LoVo (cell line): ENCODE data around the gene TECTB.
A peak's percentile ranks its signal among the peaks of the same experiment; 100 is the strongest.

ENCODE experiments used
- DNase-seq: peaks from one replicate; pipeline ENCODE4 v3.0.0-alpha.2; 2016; ENCODE audit warnings: low spot score

Gene TECTB

DNA sequence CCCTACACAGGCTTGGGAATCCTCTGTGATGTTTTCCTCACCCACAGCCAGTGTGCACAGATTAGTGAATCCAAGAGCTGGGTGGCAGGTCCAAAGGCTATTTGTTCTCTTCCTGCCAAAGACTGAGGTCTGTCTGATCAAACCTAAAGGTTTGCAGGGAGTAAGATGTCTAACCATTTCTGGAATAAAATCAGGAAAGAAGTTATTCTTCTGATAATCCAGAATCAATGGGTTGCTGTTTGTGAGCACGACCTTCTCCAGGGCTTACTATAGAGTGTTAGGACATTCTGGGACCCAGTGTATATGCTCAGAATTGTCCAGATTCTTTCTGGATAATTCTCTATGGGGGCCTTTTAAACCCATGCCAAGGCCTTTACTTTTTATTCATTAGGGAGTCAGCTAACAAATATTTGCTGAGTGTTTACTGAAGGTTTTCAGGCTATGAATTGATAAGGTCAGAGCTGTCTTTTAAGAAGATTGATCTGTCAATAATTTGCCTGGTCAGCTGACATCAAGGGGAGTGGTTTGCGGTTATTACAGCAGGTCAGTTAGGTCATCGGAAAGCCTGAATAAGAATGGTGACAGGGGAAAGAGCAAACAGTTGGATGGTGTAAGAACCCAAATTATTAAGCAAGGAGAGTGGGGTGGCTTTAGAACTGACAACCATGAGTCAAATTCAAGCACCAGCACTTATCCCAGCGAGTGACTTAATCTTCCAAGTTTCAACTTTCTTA is 7.5 kb upstream of the TECTB start:
- no peak for DNase-seq

DNA sequence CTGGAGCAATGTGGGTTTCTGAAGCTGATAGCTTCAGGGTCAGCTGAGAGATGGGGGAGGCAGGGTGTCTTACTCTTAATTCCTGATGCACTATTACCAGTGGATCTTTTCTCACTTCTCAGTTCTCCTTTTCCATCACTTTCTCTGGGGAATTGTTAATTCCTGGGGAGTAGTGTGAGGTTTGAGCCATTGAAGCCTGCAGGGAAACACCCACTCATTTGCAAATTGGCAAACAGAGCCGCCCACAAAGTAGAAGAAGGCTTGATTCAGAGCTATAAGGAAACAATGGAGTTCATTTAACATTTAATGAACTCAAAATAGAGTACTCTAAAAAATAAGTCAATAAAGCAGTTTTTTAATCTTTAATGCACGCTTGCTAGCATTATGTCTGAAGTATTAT is 4.3 kb upstream of the TECTB start:
- DNase-seq = no peak

DNA sequence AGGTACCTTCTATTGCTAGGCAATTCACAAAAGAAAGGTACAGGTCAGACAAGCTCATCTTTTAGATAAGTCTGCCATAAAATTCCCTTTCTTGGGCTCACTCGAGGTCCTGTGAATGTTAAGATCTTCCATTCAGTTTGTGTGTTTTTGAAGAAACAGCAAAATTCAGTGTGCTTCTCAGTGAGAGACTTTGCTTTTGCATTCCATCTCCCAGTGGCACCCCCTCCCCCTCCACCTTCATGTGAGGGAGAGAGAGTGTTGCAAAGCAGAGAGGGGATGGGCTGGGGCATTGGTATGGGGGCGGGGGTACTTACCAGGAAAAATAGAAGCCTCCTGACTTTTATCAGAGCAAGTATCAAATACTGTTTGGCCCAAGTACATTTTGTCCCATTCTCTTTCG is 3.8 kb upstream of the TECTB start:
- DNase-seq = no peak

DNA sequence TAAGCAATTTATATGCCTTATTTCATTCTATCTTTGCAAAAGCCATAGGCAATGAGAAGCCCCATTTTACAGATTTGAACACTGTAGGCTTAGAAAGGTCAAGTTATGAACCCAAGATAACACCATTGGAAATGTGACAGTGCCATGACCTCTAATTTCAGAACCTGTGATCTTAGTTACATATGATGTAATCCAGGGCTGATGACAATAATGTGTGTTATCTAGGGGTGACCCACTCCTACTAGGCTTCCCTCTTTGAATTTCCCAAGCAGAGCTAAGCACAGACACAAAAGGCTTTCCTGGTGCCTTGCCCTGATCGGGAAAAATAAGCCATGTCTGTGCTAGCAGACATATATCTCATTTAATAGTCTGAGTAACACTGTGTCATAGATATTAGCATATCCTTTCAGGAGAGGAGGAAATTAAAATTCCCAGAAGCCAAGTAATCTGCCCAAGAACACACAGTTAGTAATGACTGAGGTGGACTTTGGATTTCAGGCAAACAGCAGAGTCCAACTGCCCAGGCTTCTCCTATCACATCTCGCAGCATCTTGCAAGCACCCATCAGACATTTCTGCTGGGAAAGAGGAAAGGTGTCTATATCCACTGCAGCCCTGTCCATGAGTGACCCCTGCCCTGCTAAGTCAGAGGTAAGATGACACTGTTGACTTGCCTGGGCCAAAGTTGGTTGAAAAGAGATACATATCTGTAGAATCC is 2.8 kb upstream of the TECTB start:
- DNase-seq = no peak

DNA sequence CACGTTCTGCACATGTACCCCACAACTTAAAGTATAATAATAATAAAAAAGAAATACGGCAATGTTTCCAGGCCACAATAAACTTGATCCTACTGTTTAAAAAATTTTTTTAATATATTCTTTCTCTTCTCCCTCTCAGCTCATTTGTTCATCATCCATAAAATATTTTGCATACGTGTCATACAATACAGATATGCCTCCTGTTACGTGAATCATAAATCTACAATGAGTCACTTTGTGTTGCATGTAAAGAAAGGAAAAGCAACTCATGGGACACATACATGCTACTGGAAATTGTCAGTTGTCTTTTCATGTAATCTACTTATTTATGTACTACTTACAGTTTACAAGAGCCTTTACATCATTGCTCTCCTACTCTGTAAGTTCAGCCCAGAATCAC is 1.1 kb upstream of the TECTB start:
- no peak for DNase-seq

DNA sequence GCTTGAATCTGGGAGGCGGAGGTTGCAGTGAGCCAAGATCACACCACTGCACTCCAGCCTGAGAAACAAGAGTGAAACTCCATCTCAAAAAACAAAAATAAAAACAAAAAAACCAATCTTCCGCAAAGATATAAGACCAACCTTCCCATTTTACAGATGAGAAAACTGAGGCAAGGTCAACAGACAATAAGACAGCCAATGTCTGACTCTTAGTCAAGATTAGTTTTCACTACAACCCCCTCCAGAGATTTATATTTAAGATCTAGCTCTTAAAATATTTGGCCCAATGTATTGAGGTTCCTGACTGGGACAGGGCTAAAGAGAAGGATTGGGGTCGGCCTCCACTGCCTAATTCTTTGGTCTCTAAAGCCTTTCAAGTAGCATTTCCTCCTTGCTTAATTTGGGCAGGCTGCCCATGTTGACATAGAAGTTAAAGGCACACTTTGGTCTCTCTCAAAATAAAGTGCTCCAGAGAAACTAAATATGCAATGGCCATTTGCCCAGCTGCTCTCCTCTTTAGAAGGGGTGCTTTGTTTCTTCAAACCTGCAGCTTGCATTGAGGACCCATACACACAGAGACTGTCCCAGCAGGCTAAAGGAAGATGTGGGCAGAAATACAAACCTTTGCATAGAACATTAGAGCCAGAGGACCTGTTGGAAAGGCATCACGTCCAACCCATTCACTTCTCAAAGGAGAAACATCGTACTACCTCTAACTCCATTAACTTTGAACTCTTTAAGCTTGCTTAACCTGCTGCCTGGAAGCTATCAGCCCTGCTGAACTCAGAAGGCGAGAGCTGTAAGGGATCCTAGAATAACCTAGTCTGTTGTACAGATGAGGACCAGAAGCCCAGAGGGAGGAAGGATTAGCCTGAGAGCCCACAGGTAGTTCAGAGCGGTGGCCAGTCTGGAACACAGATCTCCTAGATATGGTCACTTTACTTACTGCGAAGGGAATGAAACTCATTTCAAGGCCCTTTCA is 3.9 kb downstream of the TECTB start:
- no peak for DNase-seq

DNA sequence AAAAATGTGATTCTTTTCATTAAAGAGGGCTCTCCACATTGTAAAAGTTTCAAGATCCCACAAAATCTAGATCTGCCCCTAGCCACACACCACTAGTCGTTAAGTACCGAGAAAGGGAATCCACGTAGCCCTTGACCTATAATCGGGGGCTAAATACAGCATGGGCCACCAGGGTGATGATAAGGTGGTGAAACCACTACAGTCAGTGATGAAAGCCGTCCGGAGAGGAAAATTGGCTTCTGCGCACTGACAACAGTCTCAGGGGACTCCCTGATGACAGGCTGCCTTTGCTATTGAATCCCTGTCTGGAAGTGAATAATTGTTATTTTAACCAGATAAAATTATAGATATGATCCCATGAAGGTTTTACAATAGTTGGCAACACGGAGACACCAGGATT is 4.6 kb downstream of the TECTB start:
- no peak for DNase-seq

DNA sequence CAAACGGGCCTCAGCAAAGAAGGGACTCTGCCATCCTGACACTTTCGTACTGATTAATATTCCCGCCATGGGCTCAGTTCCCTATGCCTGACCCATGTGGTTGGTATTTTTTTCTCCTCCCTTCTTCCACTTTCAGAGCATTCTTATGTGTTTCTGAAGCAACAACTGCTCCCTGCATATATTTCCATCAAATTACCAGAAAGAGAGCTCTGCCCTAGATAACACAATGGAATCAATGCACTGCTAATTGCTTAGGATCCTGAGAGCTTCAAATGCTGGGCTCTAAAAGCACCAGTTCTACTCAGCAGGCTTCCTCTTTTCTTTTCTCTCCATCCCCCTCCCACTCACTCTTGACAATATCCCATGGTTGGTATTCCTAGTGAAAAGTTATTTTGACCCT is 5.3 kb downstream of the TECTB start:
- DNase-seq = no peak

DNA sequence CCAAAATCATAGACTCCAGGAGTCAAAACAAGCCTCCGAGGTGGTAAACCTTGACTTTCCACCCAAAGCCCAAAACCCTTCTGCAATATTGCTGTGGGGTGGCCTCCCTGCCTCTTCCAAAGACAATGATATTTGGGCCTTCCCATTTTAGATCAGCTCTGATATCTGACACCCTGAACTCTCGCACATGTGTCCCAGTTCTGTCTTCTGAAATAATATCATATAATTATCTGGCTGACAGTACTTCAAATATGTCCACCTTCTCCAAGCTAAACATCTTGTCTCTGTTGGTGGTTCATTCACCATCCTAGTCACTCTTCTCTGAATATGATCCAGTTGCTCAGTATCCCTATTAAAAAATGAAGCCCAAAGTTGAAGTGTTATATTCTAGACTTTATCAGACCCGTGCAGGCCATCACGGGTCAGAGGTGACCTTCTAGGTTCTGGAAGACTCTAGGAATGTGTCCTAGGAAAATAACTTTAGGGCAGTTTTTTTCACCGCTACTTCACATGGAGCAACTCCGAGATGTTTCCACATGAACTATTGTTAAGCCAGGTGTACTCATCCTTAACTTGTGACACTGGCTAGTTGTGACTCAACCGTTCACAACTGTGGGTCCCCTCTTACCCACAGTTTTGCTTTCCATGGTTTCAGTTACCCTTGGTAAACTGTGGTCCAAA is 6.3 kb downstream of the TECTB start:
- DNase-seq = no peak

DNA sequence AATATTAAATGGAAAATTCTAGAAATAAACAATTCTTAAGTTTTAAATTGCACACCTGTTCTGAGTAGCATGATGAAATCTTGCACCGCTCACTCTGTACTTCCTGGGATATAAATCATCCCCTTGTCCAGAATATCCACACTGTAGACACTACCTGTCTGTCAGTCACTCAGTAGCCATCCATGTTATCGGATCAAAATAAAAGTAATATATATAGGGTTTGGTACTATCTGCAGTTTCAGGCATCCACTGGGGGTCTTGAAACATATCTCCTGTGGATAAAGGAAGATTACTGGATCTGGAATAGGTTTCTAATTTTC is 6.8 kb downstream of the TECTB start:
- DNase-seq = no peak

DNA sequence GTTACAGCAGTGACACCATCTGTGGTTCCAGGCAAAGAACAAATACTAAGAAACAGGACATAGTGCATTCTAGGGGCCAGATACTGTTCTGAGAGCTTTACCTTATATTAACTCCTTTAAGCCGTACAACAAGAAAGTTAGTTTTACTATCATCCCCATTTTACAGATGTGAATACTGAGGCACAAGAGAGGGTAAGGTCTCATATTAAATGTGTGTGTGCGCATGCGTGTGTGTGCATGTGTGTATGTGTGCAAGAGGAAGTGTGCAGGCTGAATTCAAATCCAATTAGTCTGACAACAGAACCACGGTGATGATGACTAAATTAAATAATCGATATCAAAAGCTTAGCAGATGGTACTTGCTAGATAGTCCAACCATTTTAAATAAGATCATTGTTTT is 11.0 kb downstream of the TECTB start:
- no peak for DNase-seq

DNA sequence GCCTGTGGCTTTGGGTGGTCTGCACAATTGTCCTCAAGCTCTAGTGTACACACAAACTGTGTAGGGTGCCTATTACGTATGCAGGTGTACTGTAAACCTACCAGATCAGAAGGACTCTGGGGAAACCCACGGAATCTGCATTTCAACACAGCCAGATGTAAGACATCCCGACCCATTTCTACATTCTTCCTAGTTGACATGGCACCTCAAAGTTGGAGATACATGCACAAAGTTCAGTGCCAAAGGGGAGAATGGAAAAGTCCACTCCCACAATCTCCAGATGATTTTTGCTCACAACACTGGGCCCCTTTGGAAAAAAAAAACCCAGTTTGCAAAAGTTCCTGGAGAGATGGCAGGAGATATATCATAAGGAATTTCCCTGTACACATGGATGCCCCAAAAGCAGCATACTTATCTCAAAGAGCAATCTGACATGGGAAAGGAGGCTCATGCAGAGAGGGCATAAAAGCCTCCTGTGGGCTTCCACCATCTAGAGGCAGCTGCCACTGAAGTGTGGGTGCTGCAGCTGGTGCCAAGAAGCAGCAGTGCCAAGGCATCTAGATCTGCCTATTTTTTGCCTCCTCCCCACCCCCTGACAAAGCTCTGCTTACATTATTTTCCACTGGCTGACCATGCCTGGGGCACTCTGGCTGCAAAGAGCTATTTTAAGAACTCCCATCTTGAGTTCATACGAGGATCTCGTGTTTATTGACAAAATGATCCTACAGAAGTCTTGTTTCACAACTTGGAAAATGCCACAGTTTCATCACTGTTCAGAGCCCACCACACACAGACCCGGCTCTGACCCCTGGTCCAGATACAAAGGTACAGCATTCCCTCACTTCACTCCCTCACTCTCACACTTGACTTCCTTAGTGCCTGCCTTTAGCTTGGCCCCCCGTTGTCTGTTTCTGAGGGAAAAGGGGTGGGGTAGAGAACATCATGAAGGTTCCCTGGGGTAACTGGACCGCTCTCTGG is 12.9 kb downstream of the TECTB start:
- DNase-seq = no peak

DNA sequence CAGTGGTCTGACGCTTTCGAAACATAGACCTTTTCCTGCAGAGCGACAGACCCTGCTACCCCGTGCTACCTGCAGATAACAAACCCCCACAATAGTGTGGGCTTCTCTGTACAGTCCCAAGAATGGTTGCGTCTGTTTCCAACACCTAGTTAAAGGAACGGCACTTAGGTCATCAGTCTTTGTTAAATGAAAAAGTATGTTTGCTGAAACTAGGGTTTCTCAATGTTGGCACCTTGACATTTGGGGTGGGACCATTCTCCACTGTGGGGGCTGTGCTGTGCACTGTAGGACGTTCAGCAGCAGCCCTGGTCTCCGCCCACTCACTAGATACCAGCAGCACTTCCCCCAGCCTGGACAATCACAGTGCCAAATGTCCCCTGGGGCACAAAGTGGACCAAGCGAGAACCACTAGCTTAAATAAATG is 13.7 kb downstream of the TECTB start:
- DNase-seq = no peak

DNA sequence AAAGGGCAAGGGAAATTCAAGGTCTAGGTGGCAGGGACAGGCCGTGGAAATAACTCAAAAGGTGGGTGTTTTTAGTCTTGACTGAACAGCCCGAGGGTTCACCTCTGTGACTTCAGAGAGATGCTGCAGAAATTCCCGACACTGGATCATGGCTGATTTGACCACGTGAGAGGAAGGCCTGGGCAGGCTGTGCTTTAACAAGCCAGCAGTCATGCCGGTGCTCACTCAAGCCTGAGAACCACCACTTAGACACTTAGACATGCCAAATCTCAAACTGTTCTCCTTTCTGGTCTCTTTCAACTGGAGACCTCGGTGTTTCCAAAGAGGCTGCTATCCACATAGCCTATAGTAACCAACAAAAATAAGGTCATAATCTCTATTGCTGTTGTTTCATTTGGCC is 15.4 kb downstream of the TECTB start:
- no peak for DNase-seq

DNA sequence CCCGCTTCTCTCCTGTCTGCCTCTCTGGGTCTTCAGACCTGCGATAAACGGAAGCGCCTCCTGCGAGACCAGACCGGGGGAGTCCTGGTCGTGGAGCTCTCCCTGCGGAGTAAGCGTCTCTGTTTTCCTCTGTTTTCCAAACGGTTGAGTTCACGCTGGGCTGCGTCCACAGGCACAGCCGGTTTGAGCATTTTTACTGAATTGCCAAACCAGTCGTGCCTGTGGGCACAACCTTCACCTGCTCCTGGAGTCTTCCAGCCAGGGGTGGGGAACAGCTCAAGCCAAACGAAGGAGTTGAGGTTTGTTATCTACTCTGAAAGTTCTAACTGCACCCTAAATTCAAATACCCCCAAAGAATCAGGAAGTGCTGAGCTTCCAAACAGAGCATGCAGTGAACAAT is 16.3 kb downstream of the TECTB start:
- no peak for DNase-seq

DNA sequence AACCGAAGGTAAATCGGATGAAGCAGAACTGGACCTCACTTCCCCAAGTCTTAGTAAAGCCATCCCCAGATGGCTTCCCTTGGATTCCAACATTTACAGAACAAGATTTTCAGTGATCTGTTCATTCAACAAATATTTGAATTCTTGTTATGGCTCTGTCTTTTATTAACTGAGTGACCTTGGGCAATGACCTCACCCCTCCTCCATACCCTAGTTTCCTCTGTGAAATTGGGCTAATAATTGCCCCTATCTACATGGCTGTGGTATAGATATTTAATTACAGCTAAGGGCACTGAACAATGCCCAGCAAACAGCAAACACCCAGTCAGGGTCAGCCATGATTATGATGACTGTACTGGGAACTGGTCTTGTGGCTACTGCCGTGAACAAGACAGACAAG is 19.1 kb downstream of the TECTB start:
- DNase-seq = no peak

DNA sequence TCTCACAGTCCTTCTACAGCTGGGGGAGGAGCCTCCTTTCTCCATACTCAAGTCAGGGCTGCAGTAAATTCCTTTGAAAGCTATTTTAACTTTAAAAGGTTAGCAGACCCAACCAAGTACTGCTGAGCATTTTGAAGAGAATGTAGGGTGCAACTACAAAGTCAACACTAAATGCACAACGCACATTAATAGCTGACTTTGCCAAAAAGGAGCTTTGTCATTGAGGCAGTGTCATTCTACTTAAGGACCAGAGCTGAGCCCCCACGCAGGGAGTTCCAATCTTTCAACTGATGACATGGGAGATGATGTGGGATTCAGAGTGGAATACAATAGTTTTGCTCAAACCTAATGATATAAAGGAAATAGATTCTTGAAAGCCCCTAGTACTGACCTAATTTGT is 20.3 kb downstream of the TECTB start:
- DNase-seq = no peak

DNA sequence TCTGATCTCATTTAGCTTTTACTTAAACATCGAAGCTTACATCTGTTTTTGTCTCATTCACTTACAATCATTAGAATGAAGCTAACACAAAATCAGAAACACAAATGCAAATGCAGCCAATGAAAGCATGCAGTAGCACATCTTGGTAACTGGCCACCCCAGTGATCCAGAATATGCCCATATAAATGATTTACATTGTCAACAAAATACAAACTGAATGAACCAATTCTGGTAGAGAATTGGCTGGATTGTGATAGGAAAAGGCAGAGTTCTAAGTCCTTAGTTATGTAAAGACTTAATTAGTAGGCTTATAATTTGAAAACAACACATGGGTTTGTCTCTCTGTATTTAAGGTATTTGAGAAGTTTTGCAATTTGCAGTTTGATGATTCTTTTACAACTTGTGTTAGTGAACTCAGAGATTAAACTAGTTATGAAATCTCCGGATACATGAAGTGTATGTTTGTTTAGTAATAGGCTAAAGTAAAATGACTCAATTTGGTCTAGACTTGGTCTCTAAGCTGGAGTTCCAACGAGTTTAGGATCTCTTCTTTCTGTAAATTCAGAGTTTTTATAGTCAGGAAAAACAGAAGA is 21.2 kb downstream of the TECTB start:
- DNase-seq = no peak

DNA sequence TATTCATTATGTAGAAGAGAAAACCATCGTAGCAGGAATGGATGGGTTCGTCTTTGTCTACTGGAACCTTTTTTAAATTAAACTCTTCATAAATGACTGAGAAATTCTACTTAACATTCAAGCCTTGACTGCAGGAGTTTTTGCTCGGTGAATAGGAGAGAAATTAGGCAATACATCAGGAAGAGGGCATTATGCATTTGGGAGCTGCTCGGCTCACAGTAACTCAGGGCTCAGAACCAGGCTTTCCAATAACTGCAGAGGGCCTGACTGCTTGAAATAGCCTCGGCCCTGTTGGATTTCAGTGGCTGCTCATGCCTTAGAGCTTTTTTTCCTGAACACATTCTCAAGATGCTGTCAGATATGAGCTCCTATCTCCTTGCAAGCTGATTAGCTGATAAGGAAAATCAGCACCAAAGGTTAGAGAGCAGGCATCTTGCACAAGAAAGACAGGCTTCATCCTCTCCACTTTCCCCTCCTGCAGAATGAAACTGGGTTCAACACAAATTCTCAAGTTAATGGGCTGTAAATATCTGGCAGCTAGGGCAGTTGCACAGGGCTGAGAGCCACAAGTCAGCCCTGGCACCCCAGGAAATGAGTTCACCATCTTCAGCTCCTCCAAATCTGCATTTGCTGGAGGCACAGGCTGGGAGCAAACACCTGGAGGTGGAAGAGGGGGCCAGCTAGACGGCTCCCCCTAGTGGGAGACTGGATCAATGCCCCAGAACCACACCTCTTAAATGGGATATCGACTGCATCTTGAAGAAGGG is 24.3 kb downstream of the TECTB start:
- DNase-seq = peak; percentile 42

DNA sequence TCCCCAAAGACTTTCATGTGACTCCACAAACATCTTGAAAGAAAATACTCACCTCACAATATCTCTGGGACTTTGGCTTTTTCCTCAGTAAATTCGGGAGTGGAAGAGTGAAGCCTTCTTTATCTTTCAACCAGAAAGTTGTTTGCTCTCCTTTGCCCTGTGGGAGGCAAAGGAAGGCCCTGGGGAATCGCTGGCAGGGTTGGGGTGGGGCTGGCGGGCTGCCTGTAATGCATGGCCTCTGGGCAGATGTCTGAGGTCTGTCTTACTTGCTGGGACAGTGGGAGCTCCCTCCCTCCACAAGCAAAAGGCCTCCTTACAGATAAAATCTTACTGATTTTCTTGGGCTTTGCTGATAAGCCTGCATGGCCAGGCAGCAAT is 24.9 kb downstream of the TECTB start:
- DNase-seq = no peak
